HEK293T (cell line): ENCODE data around the gene LYSMD1.
A peak's percentile ranks its signal among the peaks of the same experiment; 100 is the strongest.

Experiments used
- CTCF ChIA-PET: fragments of 350-600 bp; formaldehyde crosslinking; extraction: SDS; loops from one replicate; lab custom pipeline; 2021; ENCODE audit warnings: antibody characterized with exemption, inconsistent platforms; lab: Yijun Ruan, JAX
- POLR2A ChIA-PET: fragments of 350-600 bp; formaldehyde crosslinking; extraction: SDS; loops from one replicate; lab custom pipeline; 2020; ENCODE audit warnings: antibody characterized with exemption, inconsistent platforms; lab: Yijun Ruan, JAX
- DNase-seq: peaks from one replicate; pipeline ENCODE4 v3.0.0; 2012; ENCODE audit warnings: mixed read lengths; ENCODE audit errors: extremely low spot score
- ARNT ChIP-seq: fragments of 450-650 bp; IDR thresholded peaks from 2 replicates; pipeline ENCODE4 v1.6.1; 2017; ENCODE audit warnings: mild to moderate bottlenecking
- BHLHE40 ChIP-seq: fragments of 450-650 bp; IDR thresholded peaks from 2 replicates; pipeline ENCODE4 v1.6.1; 2016; ENCODE audit warnings: mild to moderate bottlenecking, moderate library complexity, borderline replicate concordance
- CTBP1 ChIP-seq: fragments of 450-650 bp; IDR thresholded peaks from 2 replicates; pipeline ENCODE4 v1.6.1; 2016; ENCODE audit warnings: borderline replicate concordance
- ELF4 ChIP-seq: fragments of 450-650 bp; IDR thresholded peaks from 2 replicates; pipeline ENCODE4 v1.6.1; 2017; ENCODE audit warnings: antibody characterized with exemption
- FOXA1 ChIP-seq: fragments of 450-650 bp; IDR thresholded peaks from 2 replicates; pipeline ENCODE4 v1.6.1; 2016; ENCODE audit warnings: mild to moderate bottlenecking
- FOXK2 ChIP-seq: fragments of 450-650 bp; IDR thresholded peaks from 2 replicates; pipeline ENCODE4 v1.6.1; 2016; ENCODE audit warnings: mild to moderate bottlenecking
- FOXM1 ChIP-seq: fragments of 450-650 bp; IDR thresholded peaks from 2 replicates; pipeline ENCODE4 v1.6.1; 2017; ENCODE audit warnings: mild to moderate bottlenecking, borderline replicate concordance
- HDGF ChIP-seq: fragments of 450-650 bp; IDR thresholded peaks from 2 replicates; pipeline ENCODE4 v1.6.1; 2017; ENCODE audit warnings: antibody characterized with exemption, borderline replicate concordance
- L3MBTL2 ChIP-seq: fragments of 450-650 bp; conservative IDR thresholded peaks from 2 replicates; pipeline ENCODE4 v1.6.1; 2016; ENCODE audit warnings: mild to moderate bottlenecking
- LEF1 ChIP-seq: fragments of 450-650 bp; IDR thresholded peaks from 2 replicates; pipeline ENCODE4 v1.6.1; 2017; ENCODE audit warnings: mild to moderate bottlenecking, borderline replicate concordance
- NFRKB ChIP-seq: fragments of 450-650 bp; IDR thresholded peaks from 2 replicates; pipeline ENCODE4 v1.6.1; 2016; ENCODE audit warnings: mild to moderate bottlenecking, moderate library complexity
- PKNOX1 ChIP-seq: fragments of 450-650 bp; IDR thresholded peaks from 2 replicates; pipeline ENCODE4 v1.6.1; 2016
- SP1 ChIP-seq: fragments of 450-650 bp; IDR thresholded peaks from 2 replicates; pipeline ENCODE4 v1.6.1; 2017
- SUZ12 ChIP-seq: fragments of 450-650 bp; IDR thresholded peaks from 2 replicates; pipeline ENCODE4 v1.6.1; 2016; ENCODE audit warnings: mild to moderate bottlenecking
- TARDBP ChIP-seq: fragments of 450-650 bp; IDR thresholded peaks from 2 replicates; pipeline ENCODE4 v1.6.1; 2016
- ZNF384 ChIP-seq: fragments of 450-650 bp; IDR thresholded peaks from 2 replicates; pipeline ENCODE4 v1.6.1; 2016

Gene LYSMD1

GRCh38 chr1:151147665-151148064, 18.0 kb downstream of the LYSMD1 start:
- ChIA-PET CTCF (no interaction called here), POLR2A (no interaction called here)
- TF ChIP-seq LEF1 = no peak
- TF ChIP-seq CTBP1 = no peak
- TF ChIP-seq SUZ12 = no peak
- TF ChIP-seq ELF4 = no peak
- no peak for TF ChIP-seq PKNOX1
- TF ChIP-seq BHLHE40 = no peak
- TF ChIP-seq TARDBP = no peak
- no peak for TF ChIP-seq FOXK2
- no peak for TF ChIP-seq SP1
- TF ChIP-seq ARNT = no peak
- no peak for TF ChIP-seq FOXA1
- no peak for TF ChIP-seq HDGF
- no peak for TF ChIP-seq FOXM1
- no peak for TF ChIP-seq L3MBTL2
- TF ChIP-seq NFRKB = no peak
- no peak for TF ChIP-seq ZNF384
- DNase-seq = no peak

- ChIA-PET POLR2A (no interaction called here), CTCF (no interaction called here)
- no peak for DNase-seq
- TF ChIP-seq ARNT (no peak), ZNF384 (no peak), NFRKB (no peak), ELF4 (no peak), CTBP1 (no peak), LEF1 (no peak), SP1 (no peak), BHLHE40 (no peak), L3MBTL2 (no peak), TARDBP (no peak), SUZ12 (no peak), FOXA1 (no peak), PKNOX1 (no peak)
Measured at GRCh38 chr1:151147132-151147503, 18.6 kb downstream of the LYSMD1 start.

GRCh38 chr1:151146412-151147131, 19.1 kb downstream of the LYSMD1 start, which contains the start of gene SEMA6C:
Gene SEMA6C, minus strand, starts transcription at chr1:151146631. Its CDS starts 4,010 bp downstream, at chr1:151142621.
- ChIA-PET CTCF (no interaction called here), POLR2A (no interaction called here)
- TF ChIP-seq TARDBP (no peak), L3MBTL2 (peak; percentile 57; the same call in 1 of the 2 replicates)
- peak; percentile 95 for DNase-seq

GRCh38 chr1:151146072-151146411, 19.7 kb downstream of the LYSMD1 start:
- POLR2A ChIA-PET = no interaction called here
- DNase-seq = no peak
- TF ChIP-seq PKNOX1 = no peak
- TF ChIP-seq SP1 = no peak
- no peak for TF ChIP-seq HDGF
- CTCF ChIA-PET = no interaction called here

GRCh38 chr1:151145304-151146071, 20.2 kb downstream of the LYSMD1 start:
- CTCF ChIA-PET = interaction anchor here (0.6 to 1.4 kb wide), 2 partner anchors 10 to 46 kb away, joined by 3 to 4 read pairs; no protein-coding TSS in a partner anchor
- no peak for DNase-seq
- POLR2A ChIA-PET = interaction anchor here (1.0 kb wide), 1 partner anchor 10 kb away, joined by 3 read pairs; no protein-coding TSS in a partner anchor
- no peak for TF ChIP-seq FOXA1
- TF ChIP-seq TARDBP = no peak

- CTCF ChIA-PET = interaction anchor here (0.8 to 1.4 kb wide), 2 partner anchors 11 to 45 kb away, joined by 3 to 4 read pairs; no protein-coding TSS in a partner anchor
- TF ChIP-seq ZNF384 (no peak), PKNOX1 (no peak), FOXM1 (no peak), LEF1 (no peak), SP1 (no peak), TARDBP (no peak), CTBP1 (no peak), FOXA1 (no peak), SUZ12 (no peak), FOXK2 (no peak), NFRKB (no peak), L3MBTL2 (no peak), ARNT (no peak), BHLHE40 (no peak)
- POLR2A ChIA-PET = interaction anchor here (1.0 kb wide), 1 partner anchor 9 kb away, joined by 3 read pairs; no protein-coding TSS in a partner anchor
- DNase-seq = no peak
Measured at GRCh38 chr1:151144474-151145303, 21.0 kb downstream of the LYSMD1 start.
